Renal pelvis (tissue), 4 donors: ENCODE data around the gene FBXO30. TPM values are rescaled to one million over a fixed set of nuclear protein-coding genes. Genes with fewer than 3 reads are reported as not detected.

Experiments used
- DNase-seq: peaks from one replicate; pipeline ENCODE4 v3.0.0-alpha.2; 2013
- polyA plus RNA-seq, 3 donors: library from polyadenylated mRNA; unstranded; fragments of 120-200 nt; gene quantifications; one replicate each; pipeline ENCODE4 v1.2.1, GENCODE V29; 2013; ENCODE audit not compliant: insufficient read length in 3 of 3

Gene FBXO30
- polyA plus RNA-seq, 3 donors, result 10.3 to 10.8 (median 10.6) TPM

- DNase-seq, result no peak
These were observed 14.5 kb upstream of the FBXO30 start for GRCh38 chr6:145829102-145829501.

DNA sequence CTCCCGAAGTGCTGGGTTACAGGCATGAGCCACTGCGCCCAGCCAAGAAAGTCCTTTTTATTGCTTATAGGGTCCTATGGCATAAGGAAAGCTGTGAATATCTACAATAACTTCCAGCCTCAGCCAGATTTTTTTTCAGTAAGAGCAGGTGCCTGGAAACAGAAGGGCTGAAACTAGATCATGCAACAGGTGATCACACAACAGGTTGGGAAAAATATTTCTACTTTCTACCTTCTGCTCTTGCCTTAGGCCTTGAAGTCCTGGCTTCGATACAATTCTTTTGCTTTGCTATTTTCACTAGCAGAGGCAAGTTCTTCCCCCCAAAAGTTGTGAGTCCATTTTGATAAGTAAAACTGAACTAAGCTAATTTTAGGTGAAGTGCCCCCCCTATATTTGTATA, 9.7 kb upstream of the FBXO30 start:
- DNase-seq, result no peak

- no peak for DNase-seq
These were observed 8.8 kb upstream of the FBXO30 start for GRCh38 chr6:145823328-145823944.

DNA sequence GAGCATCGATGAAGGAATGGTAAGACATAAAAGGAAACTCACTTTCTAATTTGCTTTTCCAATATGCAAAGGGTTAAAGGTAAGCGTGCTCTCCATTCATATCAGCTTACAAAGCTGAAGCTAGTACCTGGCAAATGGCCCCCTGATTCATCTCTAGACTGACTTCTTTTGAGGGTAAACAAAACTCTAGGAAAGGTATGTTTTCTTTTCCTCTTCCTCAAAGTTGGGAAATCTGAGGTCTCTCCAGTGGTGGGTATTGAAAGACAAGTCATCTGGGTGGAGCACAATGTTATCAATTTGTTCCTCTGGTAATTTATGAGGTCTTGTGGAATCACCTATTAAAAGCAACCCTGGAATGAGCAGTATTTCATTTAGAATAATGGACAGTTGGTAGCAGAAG, 7.9 kb upstream of the FBXO30 start:
- DNase-seq, result no peak

GRCh38 chr6:145819994-145820393, 5.4 kb upstream of the FBXO30 start:
- DNase-seq, result no peak

DNA sequence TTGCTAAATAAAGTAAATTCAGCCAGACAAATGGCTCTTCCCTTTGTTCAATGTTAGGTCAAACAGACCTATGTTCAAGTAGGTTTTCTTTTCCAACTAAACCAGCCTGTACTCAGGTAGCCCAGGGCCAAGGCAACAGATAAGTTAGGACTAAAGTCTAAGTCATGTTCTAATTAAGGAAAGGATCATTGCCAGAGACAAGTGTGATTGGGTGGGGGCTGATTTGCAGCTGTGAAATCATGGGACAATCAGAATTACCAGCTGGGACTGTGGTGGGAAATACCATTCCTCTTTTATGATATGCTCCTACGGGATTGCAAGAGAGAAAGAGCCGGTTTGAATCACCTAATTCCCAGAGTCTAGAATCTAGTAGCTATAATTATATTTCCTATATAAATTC, 4.2 kb upstream of the FBXO30 start:
- no peak for DNase-seq

GRCh38 chr6:145816392-145816791, 1.8 kb upstream of the FBXO30 start:
- no peak for DNase-seq

GRCh38 chr6:145815309-145816274, 997 bp upstream of the FBXO30 start:
- DNase-seq, result peak; percentile 43

- DNase-seq, result peak; percentile 51
These were observed 527 bp downstream of the FBXO30 start for GRCh38 chr6:145814035-145814500.

- DNase-seq, result peak; percentile 27
These were observed 1.1 kb downstream of the FBXO30 start for GRCh38 chr6:145813285-145814034.

DNA sequence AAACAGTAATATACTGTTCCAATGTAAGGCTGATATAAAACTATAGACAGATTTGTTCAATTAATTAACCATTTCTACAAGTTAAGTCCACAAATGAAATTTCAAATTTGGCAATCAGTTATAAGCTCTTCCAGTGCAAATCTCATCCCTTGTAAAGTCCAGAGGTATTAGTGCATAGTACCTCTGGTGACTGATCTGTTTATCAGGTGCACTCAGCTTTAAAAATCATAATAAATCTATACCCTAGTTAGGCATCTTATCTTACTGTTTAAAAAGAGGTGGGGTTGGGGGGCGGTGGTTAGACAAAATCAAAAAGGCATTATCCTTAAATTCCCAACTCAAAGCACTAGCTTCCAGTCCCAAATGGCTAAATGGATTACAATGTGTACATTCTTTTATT, 2.9 kb downstream of the FBXO30 start:
- no peak for DNase-seq

- no peak for DNase-seq
These were observed 4.8 kb downstream of the FBXO30 start for GRCh38 chr6:145809785-145810184.

- DNase-seq, result no peak
These were observed 5.4 kb downstream of the FBXO30 start for GRCh38 chr6:145809211-145809610.

GRCh38 chr6:145808239-145808638, 6.4 kb downstream of the FBXO30 start:
- DNase-seq, result no peak

GRCh38 chr6:145802141-145802540, 12.5 kb downstream of the FBXO30 start:
- no peak for DNase-seq

- DNase-seq, result no peak
These were observed 13.6 kb downstream of the FBXO30 start for GRCh38 chr6:145801021-145801420.

DNA sequence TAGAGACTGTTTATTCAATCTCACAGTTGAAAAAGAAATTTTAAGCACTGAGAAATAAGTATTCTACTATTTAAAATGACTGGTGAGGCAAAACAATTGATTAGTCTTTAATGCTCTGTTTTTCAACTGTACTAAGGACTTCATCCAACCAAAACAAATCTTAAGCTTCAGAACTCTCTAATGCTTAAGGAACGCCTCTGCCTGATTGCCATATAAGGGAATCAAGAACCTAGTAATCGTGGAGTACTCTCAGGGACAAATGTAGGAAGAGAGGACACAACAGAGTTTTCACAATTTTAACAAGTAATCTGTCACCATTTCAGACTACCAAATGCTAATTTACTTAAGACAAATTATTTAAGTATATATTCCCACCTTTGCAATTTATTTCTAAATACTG, 16.1 kb downstream of the FBXO30 start:
- no peak for DNase-seq

GRCh38 chr6:145789443-145789842, 25.2 kb downstream of the FBXO30 start:
- DNase-seq, result no peak

DNA sequence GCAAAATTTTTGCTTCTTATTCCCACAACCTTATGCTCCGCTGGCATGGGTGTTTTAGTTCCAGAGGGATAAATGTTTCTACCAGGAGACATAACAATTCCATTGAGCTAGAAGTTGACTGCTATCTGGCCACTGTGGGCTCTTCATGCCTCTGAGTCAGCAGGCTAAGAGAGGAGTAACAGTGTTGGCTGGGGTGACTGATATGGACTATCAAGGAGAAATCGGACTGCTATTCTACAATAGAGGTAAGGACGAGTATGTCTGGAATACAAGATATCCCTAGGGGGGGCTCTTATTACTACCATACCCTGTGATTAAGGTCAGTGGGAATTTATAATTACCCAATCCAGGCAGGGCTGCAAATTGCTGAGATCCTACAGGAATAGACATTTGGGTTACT, 26.9 kb downstream of the FBXO30 start:
- no peak for DNase-seq

- no peak for DNase-seq
These were observed 29.9 kb downstream of the FBXO30 start for GRCh38 chr6:145784683-145785082.

- no peak for DNase-seq
These were observed 30.8 kb downstream of the FBXO30 start for GRCh38 chr6:145783796-145784195.

GRCh38 chr6:145772846-145773245, 41.7 kb downstream of the FBXO30 start:
- DNase-seq, result no peak
